ENCODE measurements around the gene GCKR. TPM values are rescaled to one million over a fixed set of nuclear protein-coding genes. Genes with fewer than 3 reads are reported as not detected.

GCKR gene, protein sequence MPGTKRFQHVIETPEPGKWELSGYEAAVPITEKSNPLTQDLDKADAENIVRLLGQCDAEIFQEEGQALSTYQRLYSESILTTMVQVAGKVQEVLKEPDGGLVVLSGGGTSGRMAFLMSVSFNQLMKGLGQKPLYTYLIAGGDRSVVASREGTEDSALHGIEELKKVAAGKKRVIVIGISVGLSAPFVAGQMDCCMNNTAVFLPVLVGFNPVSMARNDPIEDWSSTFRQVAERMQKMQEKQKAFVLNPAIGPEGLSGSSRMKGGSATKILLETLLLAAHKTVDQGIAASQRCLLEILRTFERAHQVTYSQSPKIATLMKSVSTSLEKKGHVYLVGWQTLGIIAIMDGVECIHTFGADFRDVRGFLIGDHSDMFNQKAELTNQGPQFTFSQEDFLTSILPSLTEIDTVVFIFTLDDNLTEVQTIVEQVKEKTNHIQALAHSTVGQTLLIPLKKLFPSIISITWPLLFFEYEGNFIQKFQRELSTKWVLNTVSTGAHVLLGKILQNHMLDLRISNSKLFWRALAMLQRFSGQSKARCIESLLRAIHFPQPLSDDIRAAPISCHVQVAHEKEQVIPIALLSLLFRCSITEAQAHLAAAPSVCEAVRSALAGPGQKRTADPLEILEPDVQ
- total RNA-seq = 1 to 10 TPM in 4 of 6 donors, under 1 TPM in 2; 0.56 to 3.2 (median 1.5) TPM
- 1 to 10 TPM; 1.5 to 4.0 TPM for polyA plus RNA-seq

DNA sequence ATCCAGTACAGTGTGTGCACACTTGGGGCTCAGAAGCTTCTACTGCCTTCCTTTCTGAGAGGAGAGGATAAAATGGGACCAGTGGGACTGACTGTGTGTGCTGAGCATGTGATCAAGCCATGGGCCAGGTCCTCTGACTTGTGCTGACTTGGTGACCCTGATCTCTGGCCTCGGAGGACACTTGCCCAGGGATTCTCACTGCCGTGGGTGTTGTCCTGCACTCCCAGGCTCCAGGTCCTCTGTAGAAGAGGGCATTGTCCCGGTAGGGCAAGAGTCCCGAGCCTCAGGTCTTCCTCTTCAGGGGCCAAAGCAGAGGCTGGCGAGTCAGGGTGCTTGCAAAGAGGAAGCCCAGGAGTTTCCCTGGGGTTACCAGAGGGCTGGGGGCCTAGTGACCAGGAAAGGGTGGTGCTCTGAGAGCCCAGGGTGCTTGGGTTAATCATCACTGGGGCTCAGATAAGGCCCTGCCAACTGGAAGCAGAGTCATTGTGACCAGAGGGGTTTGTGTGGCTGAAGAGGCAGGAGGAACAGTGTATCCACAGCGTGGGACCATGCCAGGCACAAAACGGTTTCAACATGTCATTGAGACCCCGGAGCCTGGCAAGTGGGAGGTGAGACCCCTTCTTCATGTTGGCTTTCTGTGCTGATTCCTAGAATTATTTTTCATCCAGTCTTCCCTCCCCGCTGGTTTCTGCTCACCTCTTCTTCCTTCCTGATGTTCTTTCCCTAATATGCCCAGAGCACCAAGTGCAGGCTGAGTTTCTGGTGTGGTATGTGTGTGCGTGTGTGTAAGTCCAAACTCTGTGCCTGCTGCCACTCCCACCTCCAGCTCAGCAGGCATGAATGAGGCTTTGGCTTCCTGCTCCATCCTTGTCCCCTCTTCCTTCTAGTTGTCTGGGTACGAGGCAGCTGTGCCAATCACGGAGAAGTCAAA lies at the start of gene GCKR:
GCKR (plus strand) TSS at position 483 of the 931 bp plus-strand sequence; CDS start at position 549, 66 bp downstream.
- H3K27me3 ChIP-seq = no peaks in the 10 kb centered on the region
- FAIRE-seq (no peak), ATAC-seq (peak; percentile 68 to 81 (median 80)), DNase-seq (peak; percentile 46 to 70 (median 60))
- H3K36me3 ChIP-seq = no peaks in the 10 kb centered on the region
- 29 to 33% methylated on average over 12 of the region's 12 CpGs for WGBS, 2 donors
- no peak within 1 kb of the TSS for H3K4me3 ChIP-seq
- H3K27ac ChIP-seq = peak within 1 kb of the TSS in 2 of 4 donors; percentile 58 to 60
- peaks cover 8 to 23% (median 17%) of the 10 kb centered on the region in 3 donors for H3K4me1 ChIP-seq
- TF ChIP-seq, protein P1, sequence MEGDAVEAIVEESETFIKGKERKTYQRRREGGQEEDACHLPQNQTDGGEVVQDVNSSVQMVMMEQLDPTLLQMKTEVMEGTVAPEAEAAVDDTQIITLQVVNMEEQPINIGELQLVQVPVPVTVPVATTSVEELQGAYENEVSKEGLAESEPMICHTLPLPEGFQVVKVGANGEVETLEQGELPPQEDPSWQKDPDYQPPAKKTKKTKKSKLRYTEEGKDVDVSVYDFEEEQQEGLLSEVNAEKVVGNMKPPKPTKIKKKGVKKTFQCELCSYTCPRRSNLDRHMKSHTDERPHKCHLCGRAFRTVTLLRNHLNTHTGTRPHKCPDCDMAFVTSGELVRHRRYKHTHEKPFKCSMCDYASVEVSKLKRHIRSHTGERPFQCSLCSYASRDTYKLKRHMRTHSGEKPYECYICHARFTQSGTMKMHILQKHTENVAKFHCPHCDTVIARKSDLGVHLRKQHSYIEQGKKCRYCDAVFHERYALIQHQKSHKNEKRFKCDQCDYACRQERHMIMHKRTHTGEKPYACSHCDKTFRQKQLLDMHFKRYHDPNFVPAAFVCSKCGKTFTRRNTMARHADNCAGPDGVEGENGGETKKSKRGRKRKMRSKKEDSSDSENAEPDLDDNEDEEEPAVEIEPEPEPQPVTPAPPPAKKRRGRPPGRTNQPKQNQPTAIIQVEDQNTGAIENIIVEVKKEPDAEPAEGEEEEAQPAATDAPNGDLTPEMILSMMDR (IDR thresholded peaks at IDR 0.05) = no peak
- intact Hi-C loops (cut with DNase I) = loop anchor here in 1 of 3 donors (10.0 kb wide), 1 partner anchor 78 kb away; no protein-coding TSS in a partner anchor
- no peaks in the 10 kb centered on the region for H3K9me3 ChIP-seq

DNA sequence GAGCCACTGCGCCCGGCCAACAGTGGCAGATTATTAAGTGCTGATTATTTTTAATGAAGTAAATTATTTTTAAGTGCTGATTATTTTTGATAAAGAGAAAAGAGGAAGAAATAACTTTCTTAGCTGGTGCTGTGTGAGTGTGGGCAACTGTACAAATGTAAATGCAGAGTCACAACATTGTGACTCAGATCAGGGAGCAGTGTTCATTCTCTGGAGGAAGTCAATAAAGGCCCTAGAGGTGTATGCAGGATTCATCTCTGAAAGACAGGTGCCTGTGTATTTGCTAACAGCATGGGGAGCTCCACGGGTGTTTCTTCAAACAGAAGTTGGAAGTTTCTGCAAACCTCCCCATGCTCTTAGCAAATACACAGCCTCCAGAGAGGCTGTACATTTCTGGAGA lies 48.3 kb upstream of the GCKR start:
- no peak for DNase-seq
- 47 to 72% methylated on average over 3 of the region's 3 CpGs for WGBS, 2 donors
- ATAC-seq = no peak
- intact Hi-C loops (cut with DNase I) = no loop called here
- Histone ChIP-seq H3K9me3 (no peaks in the 10 kb centered on the region), H3K27me3 (no peaks in the 10 kb centered on the region), H3K4me1 (peaks cover 0 to 8% (median 3%) of the 10 kb centered on the region in 3 donors), H3K4me3 (no peak overlapping the region), H3K27ac (no peak overlapping the region), H3K36me3 (peaks cover 0 to 28% (median 9%) of the 10 kb centered on the region in 3 donors)
- FAIRE-seq = no peak
- TF ChIP-seq, protein P1 (IDR thresholded peaks at IDR 0.05) = no peak

DNA sequence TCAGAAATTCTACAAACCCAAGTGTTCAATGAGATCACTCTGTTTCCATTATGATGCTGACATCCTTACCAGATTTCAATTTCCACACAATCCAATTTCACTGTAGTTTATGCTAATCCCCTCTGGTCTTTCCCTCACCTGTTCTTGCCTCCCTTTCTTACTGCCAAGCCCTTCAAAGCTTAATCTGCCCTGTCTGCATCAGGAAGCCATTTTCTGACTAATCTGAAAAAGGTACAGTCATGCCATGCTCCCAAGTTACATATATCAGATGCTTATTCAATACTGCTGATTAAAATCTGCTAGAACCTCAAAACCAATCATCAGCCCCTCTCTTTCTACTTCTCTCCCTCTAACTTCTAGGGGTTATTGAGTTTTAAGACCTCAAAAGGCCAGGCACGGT lies 45.5 kb upstream of the GCKR start:
- no peak for ATAC-seq
- intact Hi-C loops (cut with DNase I) = no loop called here

DNA sequence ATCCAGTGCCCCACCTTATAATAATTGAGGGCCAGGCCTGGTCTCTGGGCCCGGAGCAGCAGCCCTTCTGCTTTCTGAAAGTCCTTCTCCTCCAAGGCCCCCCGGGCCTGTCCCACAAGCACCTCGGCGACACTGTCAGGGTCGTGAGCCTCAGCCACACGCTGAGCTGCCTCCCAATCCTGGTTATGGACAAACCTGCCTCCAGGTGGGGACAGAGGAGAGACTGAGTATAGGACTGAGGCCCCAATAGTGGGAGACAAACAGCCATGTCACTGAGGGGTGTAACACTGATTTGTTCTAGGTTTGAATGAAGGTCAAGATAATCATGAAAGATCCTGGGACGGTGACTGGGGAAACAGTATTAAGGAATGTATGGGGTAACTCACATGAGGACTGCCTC lies 42.7 kb upstream of the GCKR start:
- Histone ChIP-seq H3K36me3 (peaks cover 0 to 38% (median 9%) of the 10 kb centered on the region in 3 donors), H3K4me1 (no peaks in the 10 kb centered on the region), H3K27ac (no peak overlapping the region), H3K4me3 (no peak overlapping the region), H3K27me3 (no peaks in the 10 kb centered on the region), H3K9me3 (no peaks in the 10 kb centered on the region)
- ATAC-seq (no peak), DNase-seq (no peak), FAIRE-seq (no peak)
- WGBS, 2 donors = 86 to 91% methylated on average over 7 of the region's 7 CpGs
- intact Hi-C loops (cut with DNase I) = no loop called here
- TF ChIP-seq, protein P1 (IDR thresholded peaks at IDR 0.05) = no peak

More for the DNA sequence above, 45.5 kb upstream of the GCKR start:
- 44 to 53% methylated on average over 1 of the region's 1 CpG for WGBS, 2 donors
- Histone ChIP-seq H3K27ac (no peak overlapping the region), H3K4me3 (no peak overlapping the region), H3K27me3 (no peaks in the 10 kb centered on the region), H3K36me3 (peaks cover 0 to 26% (median 9%) of the 10 kb centered on the region in 3 donors), H3K9me3 (no peaks in the 10 kb centered on the region), H3K4me1 (no peaks in the 10 kb centered on the region)
- DNase-seq (no peak), FAIRE-seq (no peak)
- TF ChIP-seq, protein P1 (IDR thresholded peaks at IDR 0.05) = no peak

All from pancreas (tissue), 10 donors.